ENCODE results near the gene LRRC46.

LRRC46 gene

GRCh38 chr17:47884427-47884740 is 52.9 kb downstream of the LRRC46 start:
- no peak for TF ChIP-seq ZNF565 (CRISPR knock-in tag; conservative IDR thresholded peaks at IDR 0.05; ENCODE audit: low read depth)
- TF ChIP-seq, protein P1, sequence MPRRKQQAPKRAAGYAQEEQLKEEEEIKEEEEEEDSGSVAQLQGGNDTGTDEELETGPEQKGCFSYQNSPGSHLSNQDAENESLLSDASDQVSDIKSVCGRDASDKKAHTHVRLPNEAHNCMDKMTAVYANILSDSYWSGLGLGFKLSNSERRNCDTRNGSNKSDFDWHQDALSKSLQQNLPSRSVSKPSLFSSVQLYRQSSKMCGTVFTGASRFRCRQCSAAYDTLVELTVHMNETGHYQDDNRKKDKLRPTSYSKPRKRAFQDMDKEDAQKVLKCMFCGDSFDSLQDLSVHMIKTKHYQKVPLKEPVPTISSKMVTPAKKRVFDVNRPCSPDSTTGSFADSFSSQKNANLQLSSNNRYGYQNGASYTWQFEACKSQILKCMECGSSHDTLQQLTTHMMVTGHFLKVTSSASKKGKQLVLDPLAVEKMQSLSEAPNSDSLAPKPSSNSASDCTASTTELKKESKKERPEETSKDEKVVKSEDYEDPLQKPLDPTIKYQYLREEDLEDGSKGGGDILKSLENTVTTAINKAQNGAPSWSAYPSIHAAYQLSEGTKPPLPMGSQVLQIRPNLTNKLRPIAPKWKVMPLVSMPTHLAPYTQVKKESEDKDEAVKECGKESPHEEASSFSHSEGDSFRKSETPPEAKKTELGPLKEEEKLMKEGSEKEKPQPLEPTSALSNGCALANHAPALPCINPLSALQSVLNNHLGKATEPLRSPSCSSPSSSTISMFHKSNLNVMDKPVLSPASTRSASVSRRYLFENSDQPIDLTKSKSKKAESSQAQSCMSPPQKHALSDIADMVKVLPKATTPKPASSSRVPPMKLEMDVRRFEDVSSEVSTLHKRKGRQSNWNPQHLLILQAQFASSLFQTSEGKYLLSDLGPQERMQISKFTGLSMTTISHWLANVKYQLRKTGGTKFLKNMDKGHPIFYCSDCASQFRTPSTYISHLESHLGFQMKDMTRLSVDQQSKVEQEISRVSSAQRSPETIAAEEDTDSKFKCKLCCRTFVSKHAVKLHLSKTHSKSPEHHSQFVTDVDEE (CRISPR knock-in tag; IDR thresholded peaks at IDR 0.05) = no peak
- ATAC-seq = no peak

GRCh38 chr17:47884905-47885730 is 53.6 kb downstream of the LRRC46 start:
- TF ChIP-seq TCF4 (CRISPR knock-in tag; IDR thresholded peaks at IDR 0.05; ENCODE audit: borderline replicate concordance) = no peak
- TF ChIP-seq, protein P2, sequence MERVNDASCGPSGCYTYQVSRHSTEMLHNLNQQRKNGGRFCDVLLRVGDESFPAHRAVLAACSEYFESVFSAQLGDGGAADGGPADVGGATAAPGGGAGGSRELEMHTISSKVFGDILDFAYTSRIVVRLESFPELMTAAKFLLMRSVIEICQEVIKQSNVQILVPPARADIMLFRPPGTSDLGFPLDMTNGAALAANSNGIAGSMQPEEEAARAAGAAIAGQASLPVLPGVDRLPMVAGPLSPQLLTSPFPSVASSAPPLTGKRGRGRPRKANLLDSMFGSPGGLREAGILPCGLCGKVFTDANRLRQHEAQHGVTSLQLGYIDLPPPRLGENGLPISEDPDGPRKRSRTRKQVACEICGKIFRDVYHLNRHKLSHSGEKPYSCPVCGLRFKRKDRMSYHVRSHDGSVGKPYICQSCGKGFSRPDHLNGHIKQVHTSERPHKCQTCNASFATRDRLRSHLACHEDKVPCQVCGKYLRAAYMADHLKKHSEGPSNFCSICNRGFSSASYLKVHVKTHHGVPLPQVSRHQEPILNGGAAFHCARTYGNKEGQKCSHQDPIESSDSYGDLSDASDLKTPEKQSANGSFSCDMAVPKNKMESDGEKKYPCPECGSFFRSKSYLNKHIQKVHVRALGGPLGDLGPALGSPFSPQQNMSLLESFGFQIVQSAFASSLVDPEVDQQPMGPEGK (CRISPR knock-in tag; IDR thresholded peaks at IDR 0.05; ENCODE audit: borderline replicate concordance) = no peak
- TF ChIP-seq, protein P3, sequence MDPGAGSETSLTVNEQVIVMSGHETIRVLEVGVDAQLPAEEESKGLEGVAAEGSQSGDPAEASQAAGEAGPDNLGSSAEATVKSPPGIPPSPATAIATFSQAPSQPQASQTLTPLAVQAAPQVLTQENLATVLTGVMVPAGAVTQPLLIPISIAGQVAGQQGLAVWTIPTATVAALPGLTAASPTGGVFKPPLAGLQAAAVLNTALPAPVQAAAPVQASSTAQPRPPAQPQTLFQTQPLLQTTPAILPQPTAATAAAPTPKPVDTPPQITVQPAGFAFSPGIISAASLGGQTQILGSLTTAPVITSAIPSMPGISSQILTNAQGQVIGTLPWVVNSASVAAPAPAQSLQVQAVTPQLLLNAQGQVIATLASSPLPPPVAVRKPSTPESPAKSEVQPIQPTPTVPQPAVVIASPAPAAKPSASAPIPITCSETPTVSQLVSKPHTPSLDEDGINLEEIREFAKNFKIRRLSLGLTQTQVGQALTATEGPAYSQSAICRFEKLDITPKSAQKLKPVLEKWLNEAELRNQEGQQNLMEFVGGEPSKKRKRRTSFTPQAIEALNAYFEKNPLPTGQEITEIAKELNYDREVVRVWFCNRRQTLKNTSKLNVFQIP (CRISPR knock-in tag; IDR thresholded peaks at IDR 0.05; ENCODE audit: borderline replicate concordance, low read depth) = no peak
- TF ChIP-seq CSDC2 (CRISPR knock-in tag; IDR thresholded peaks at IDR 0.05) = no peak
- no peak for TF ChIP-seq SNAI2 (CRISPR knock-in tag; IDR thresholded peaks at IDR 0.05)
- TF ChIP-seq OSR1 (CRISPR knock-in tag; IDR thresholded peaks at IDR 0.05) = no peak
- TF ChIP-seq ISL1 (CRISPR knock-in tag; IDR thresholded peaks at IDR 0.05) = no peak
- TF ChIP-seq RARB (CRISPR knock-in tag; IDR thresholded peaks at IDR 0.05) = no peak
- TF ChIP-seq, protein P1 (CRISPR knock-in tag; IDR thresholded peaks at IDR 0.05) = no peak
- no peak for TF ChIP-seq ZC3H10 (CRISPR knock-in tag; IDR thresholded peaks at IDR 0.05)
- TF ChIP-seq ZNF8 (CRISPR knock-in tag; IDR thresholded peaks at IDR 0.05) = no peak
- TF ChIP-seq CREB5 (CRISPR knock-in tag; IDR thresholded peaks at IDR 0.05; ENCODE audit: low read depth) = no peak
- no peak for TF ChIP-seq BACH2 (CRISPR knock-in tag; IDR thresholded peaks at IDR 0.05; ENCODE audit: borderline replicate concordance)
- no peak for ATAC-seq
